ENCODE measurements around the gene ACRV1. TPM values are rescaled to one million over a fixed set of nuclear protein-coding genes. Genes with fewer than 3 reads are reported as not detected.

The ACRV1 gene
- total RNA-seq, 1 experiment from 2014 or later, result not detected

GRCh38 chr11:125674210-125674609 lies 6.4 kb downstream of the ACRV1 start:
- BruUV-seq (replicated peaks), result no TSS peak
- intact Hi-C loops (cut with micrococcal nuclease; ENCODE audit: unreplicated experiment), result no loop called here
- no peak overlapping the region for H3K27ac Mint-ChIP-seq (ENCODE audit: unreplicated experiment)
- H3K4me3 Mint-ChIP-seq (ENCODE audit: low read depth, unreplicated experiment), result no peak overlapping the region
- DNase-seq, result no peak
- no peak for TF ChIP-seq CTCF (IDR thresholded peaks at IDR 0.05; ENCODE audit: unreplicated experiment)
- CTCF ChIA-PET, result no interaction called here
- H3K4me1 Mint-ChIP-seq (ENCODE audit: low read depth, unreplicated experiment), result no peaks in the 10 kb centered on the region
- H3K9me3 Mint-ChIP-seq (ENCODE audit: low read depth, unreplicated experiment), result no peaks in the 10 kb centered on the region
- no peaks in the 10 kb centered on the region for H3K36me3 Mint-ChIP-seq (ENCODE audit: insufficient read depth, unreplicated experiment)
- no peaks in the 10 kb centered on the region for H3K27me3 Mint-ChIP-seq (ENCODE audit: unreplicated experiment)

- Mint-ChIP-seq H3K36me3 (ENCODE audit: insufficient read depth, unreplicated experiment) (no peaks in the 10 kb centered on the region), H3K27me3 (ENCODE audit: unreplicated experiment) (no peaks in the 10 kb centered on the region), H3K27ac (ENCODE audit: unreplicated experiment) (no peak overlapping the region), H3K4me1 (ENCODE audit: low read depth, unreplicated experiment) (no peaks in the 10 kb centered on the region), H3K9me3 (ENCODE audit: low read depth, unreplicated experiment) (peaks cover 4% of the 10 kb centered on the region), H3K4me3 (ENCODE audit: low read depth, unreplicated experiment) (no peak overlapping the region)
- no peak for DNase-seq
- TF ChIP-seq CTCF (IDR thresholded peaks at IDR 0.05; ENCODE audit: unreplicated experiment), result no peak
- intact Hi-C loops (cut with micrococcal nuclease; ENCODE audit: unreplicated experiment), result no loop called here
- BruUV-seq (replicated peaks), result no TSS peak
- CTCF ChIA-PET, result no interaction called here
Measured at GRCh38 chr11:125671561-125671960, 9.1 kb downstream of the ACRV1 start.

GRCh38 chr11:125670172-125670571 lies 10.5 kb downstream of the ACRV1 start:
- no TSS peak for BruUV-seq (replicated peaks)
- Mint-ChIP-seq H3K9me3 (ENCODE audit: low read depth, unreplicated experiment) (peaks cover 4% of the 10 kb centered on the region), H3K27ac (ENCODE audit: unreplicated experiment) (no peak overlapping the region)

GRCh38 chr11:125667151-125667550 lies 13.5 kb downstream of the ACRV1 start:
- no peaks in the 10 kb centered on the region for H3K36me3 Mint-ChIP-seq (ENCODE audit: insufficient read depth, unreplicated experiment)
- H3K4me3 Mint-ChIP-seq (ENCODE audit: low read depth, unreplicated experiment), result no peak overlapping the region
- intact Hi-C loops (cut with micrococcal nuclease; ENCODE audit: unreplicated experiment), result no loop called here
- BruUV-seq (replicated peaks), result no TSS peak
- no peaks in the 10 kb centered on the region for H3K27me3 Mint-ChIP-seq (ENCODE audit: unreplicated experiment)
- CTCF ChIA-PET, result no interaction called here
- no peak for DNase-seq
- TF ChIP-seq CTCF (IDR thresholded peaks at IDR 0.05; ENCODE audit: unreplicated experiment), result no peak
- H3K9me3 Mint-ChIP-seq (ENCODE audit: low read depth, unreplicated experiment), result peaks cover 6% of the 10 kb centered on the region
- H3K27ac Mint-ChIP-seq (ENCODE audit: unreplicated experiment), result no peak overlapping the region
- H3K4me1 Mint-ChIP-seq (ENCODE audit: low read depth, unreplicated experiment), result no peaks in the 10 kb centered on the region

More at GRCh38 chr11:125670172-125670571, 10.5 kb downstream of the ACRV1 start:
- TF ChIP-seq CTCF (IDR thresholded peaks at IDR 0.05; ENCODE audit: unreplicated experiment), result no peak
- CTCF ChIA-PET, result no interaction called here
- H3K27me3 Mint-ChIP-seq (ENCODE audit: unreplicated experiment), result no peaks in the 10 kb centered on the region
- no peaks in the 10 kb centered on the region for H3K4me1 Mint-ChIP-seq (ENCODE audit: low read depth, unreplicated experiment)
- no peak for DNase-seq
- intact Hi-C loops (cut with micrococcal nuclease; ENCODE audit: unreplicated experiment), result no loop called here
- no peaks in the 10 kb centered on the region for H3K36me3 Mint-ChIP-seq (ENCODE audit: insufficient read depth, unreplicated experiment)
- no peak overlapping the region for H3K4me3 Mint-ChIP-seq (ENCODE audit: low read depth, unreplicated experiment)

Measured in Calu3 (cell line).